ENCODE measurements around the gene ATP7A. TPM values are rescaled to one million over a fixed set of nuclear protein-coding genes. Genes with fewer than 3 reads are reported as not detected.

Gene ATP7A
- total and polyA plus RNA-seq, 9 of the 15 experiments (the other 6 are each of a cell fraction or from before 2014, with no cell fraction given), result 7.8 to 22.7 (median 11.6) TPM

DNA sequence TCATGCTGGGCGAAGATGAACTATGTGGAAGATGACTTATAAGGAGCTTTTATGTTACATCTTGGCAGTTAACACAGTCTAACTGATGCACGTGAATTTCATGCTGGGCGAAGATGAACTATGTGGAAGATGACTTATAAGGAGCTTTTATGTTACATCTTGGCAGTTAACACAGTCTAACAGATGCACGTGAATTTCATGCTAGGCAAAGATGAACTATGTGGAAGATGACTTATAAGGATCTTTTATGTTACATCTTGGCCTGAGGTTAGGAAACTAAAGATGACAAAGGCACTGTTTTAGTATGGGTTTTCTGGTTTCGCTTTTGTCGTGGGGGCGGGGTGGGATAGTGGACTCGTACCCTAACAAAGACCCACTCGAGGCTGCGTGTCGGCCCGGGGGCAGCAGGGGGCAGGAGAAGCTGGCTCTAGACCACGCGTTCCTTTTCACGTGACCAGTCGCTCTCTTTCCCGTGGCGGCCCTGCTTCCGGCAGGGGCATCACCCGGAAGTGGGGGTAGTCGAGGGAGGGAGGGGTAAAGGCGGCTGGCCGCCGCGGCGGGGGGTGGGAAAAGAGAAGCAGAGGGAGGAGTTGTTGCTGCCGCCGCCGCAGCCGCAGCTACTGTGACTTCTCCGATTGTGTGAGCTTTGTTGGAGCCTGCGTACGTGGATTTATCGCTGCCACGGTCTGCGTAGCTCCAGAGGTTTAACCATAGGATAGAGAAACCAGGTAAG lies at the start of gene ATP7A (continued):
- TF ChIP-seq, protein P1, sequence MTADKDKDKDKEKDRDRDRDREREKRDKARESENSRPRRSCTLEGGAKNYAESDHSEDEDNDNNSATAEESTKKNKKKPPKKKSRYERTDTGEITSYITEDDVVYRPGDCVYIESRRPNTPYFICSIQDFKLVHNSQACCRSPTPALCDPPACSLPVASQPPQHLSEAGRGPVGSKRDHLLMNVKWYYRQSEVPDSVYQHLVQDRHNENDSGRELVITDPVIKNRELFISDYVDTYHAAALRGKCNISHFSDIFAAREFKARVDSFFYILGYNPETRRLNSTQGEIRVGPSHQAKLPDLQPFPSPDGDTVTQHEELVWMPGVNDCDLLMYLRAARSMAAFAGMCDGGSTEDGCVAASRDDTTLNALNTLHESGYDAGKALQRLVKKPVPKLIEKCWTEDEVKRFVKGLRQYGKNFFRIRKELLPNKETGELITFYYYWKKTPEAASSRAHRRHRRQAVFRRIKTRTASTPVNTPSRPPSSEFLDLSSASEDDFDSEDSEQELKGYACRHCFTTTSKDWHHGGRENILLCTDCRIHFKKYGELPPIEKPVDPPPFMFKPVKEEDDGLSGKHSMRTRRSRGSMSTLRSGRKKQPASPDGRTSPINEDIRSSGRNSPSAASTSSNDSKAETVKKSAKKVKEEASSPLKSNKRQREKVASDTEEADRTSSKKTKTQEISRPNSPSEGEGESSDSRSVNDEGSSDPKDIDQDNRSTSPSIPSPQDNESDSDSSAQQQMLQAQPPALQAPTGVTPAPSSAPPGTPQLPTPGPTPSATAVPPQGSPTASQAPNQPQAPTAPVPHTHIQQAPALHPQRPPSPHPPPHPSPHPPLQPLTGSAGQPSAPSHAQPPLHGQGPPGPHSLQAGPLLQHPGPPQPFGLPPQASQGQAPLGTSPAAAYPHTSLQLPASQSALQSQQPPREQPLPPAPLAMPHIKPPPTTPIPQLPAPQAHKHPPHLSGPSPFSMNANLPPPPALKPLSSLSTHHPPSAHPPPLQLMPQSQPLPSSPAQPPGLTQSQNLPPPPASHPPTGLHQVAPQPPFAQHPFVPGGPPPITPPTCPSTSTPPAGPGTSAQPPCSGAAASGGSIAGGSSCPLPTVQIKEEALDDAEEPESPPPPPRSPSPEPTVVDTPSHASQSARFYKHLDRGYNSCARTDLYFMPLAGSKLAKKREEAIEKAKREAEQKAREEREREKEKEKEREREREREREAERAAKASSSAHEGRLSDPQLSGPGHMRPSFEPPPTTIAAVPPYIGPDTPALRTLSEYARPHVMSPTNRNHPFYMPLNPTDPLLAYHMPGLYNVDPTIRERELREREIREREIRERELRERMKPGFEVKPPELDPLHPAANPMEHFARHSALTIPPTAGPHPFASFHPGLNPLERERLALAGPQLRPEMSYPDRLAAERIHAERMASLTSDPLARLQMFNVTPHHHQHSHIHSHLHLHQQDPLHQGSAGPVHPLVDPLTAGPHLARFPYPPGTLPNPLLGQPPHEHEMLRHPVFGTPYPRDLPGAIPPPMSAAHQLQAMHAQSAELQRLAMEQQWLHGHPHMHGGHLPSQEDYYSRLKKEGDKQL (CRISPR knock-in tag; IDR thresholded peaks at IDR 0.05; ENCODE audit: borderline replicate concordance), result no peak
- TF ChIP-seq MYC (IDR thresholded peaks at IDR 0.05; ENCODE audit: low read depth, low read length), result peak; percentile 80
- no peak for TF ChIP-seq MYC (CRISPR knock-in tag; IDR thresholded peaks at IDR 0.05; ENCODE audit: borderline replicate concordance, low read depth)
- peak; percentile 35; the same call in 1 of the 2 replicates for TF ChIP-seq L3MBTL2 (IDR thresholded peaks at IDR 0.05)
- TF ChIP-seq HDAC8 (tag; IDR thresholded peaks at IDR 0.05), result no peak
- TF ChIP-seq EGR1 (conservative IDR thresholded peaks at IDR 0.05), result peak; percentile 27; the same call in 1 of the 2 replicates
- TF ChIP-seq PTRF (tag; IDR thresholded peaks at IDR 0.05), result no peak
- TF ChIP-seq SIX5 (IDR thresholded peaks at IDR 0.05; ENCODE audit: borderline replicate concordance in 1 of 2, insufficient read depth in 1 of 2, low read depth in 1 of 2, low read length in 2 of 2), result no peak
- 0 out of 2 replicates have a peak, but pooled peaks have one; percentile 15 for TF ChIP-seq SMC3 (conservative IDR thresholded peaks at IDR 0.05; ENCODE audit: insufficient read depth, low read depth, low read length)
- TF ChIP-seq, protein P2, sequence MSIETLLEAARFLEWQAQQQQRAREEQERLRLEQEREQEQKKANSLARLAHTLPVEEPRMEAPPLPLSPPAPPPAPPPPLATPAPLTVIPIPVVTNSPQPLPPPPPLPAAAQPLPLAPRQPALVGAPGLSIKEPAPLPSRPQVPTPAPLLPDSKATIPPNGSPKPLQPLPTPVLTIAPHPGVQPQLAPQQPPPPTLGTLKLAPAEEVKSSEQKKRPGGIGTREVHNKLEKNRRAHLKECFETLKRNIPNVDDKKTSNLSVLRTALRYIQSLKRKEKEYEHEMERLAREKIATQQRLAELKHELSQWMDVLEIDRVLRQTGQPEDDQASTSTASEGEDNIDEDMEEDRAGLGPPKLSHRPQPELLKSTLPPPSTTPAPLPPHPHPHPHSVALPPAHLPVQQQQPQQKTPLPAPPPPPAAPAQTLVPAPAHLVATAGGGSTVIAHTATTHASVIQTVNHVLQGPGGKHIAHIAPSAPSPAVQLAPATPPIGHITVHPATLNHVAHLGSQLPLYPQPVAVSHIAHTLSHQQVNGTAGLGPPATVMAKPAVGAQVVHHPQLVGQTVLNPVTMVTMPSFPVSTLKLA (conservative IDR thresholded peaks at IDR 0.05), result peak; percentile 69 to 82; a peak in 3 of 4 replicates
- TF ChIP-seq, protein P3, sequence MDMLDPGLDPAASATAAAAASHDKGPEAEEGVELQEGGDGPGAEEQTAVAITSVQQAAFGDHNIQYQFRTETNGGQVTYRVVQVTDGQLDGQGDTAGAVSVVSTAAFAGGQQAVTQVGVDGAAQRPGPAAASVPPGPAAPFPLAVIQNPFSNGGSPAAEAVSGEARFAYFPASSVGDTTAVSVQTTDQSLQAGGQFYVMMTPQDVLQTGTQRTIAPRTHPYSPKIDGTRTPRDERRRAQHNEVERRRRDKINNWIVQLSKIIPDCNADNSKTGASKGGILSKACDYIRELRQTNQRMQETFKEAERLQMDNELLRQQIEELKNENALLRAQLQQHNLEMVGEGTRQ (CRISPR knock-in tag; IDR thresholded peaks at IDR 0.05), result peak; percentile 85
- no peak for TF ChIP-seq SRSF3 (IDR thresholded peaks at IDR 0.05; ENCODE audit: insufficient read depth, low read length)
- TF ChIP-seq, protein P4, sequence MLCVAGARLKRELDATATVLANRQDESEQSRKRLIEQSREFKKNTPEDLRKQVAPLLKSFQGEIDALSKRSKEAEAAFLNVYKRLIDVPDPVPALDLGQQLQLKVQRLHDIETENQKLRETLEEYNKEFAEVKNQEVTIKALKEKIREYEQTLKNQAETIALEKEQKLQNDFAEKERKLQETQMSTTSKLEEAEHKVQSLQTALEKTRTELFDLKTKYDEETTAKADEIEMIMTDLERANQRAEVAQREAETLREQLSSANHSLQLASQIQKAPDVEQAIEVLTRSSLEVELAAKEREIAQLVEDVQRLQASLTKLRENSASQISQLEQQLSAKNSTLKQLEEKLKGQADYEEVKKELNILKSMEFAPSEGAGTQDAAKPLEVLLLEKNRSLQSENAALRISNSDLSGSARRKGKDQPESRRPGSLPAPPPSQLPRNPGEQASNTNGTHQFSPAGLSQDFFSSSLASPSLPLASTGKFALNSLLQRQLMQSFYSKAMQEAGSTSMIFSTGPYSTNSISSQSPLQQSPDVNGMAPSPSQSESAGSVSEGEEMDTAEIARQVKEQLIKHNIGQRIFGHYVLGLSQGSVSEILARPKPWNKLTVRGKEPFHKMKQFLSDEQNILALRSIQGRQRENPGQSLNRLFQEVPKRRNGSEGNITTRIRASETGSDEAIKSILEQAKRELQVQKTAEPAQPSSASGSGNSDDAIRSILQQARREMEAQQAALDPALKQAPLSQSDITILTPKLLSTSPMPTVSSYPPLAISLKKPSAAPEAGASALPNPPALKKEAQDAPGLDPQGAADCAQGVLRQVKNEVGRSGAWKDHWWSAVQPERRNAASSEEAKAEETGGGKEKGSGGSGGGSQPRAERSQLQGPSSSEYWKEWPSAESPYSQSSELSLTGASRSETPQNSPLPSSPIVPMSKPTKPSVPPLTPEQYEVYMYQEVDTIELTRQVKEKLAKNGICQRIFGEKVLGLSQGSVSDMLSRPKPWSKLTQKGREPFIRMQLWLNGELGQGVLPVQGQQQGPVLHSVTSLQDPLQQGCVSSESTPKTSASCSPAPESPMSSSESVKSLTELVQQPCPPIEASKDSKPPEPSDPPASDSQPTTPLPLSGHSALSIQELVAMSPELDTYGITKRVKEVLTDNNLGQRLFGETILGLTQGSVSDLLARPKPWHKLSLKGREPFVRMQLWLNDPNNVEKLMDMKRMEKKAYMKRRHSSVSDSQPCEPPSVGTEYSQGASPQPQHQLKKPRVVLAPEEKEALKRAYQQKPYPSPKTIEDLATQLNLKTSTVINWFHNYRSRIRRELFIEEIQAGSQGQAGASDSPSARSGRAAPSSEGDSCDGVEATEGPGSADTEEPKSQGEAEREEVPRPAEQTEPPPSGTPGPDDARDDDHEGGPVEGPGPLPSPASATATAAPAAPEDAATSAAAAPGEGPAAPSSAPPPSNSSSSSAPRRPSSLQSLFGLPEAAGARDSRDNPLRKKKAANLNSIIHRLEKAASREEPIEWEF (CRISPR knock-in tag; IDR thresholded peaks at IDR 0.05), result no peak

All from K562 (cell line).